Astrocyte of the cerebellum (primary cell): Measurements from ENCODE around the gene CHST11.

Experiments used
- DNase-seq: peaks from one replicate; pipeline ENCODE4 v3.0.0-alpha.2; 2011; ENCODE audit warnings: low read depth
- H3K4me3 ChIP-seq: 2 replicates; pipeline ENCODE4 v1.5.1; 2011; ENCODE audit warnings: mild to moderate bottlenecking, low read depth, low read length, moderate library complexity
- in situ Hi-C: cut with HindIII; loops from 2 replicates; pipeline ENCODE4 v1.10.0; 2017; ENCODE audit warnings: low sequenced_read_pairs
- TF ChIP-seq, protein P1 (sequence below): IDR thresholded peaks from 2 replicates; pipeline ENCODE4 v1.5.1; 2012; ENCODE audit warnings: low read length, low read depth, moderate library complexity, mild to moderate bottlenecking; ENCODE audit errors: missing control alignments

The CHST11 gene

GRCh38 chr12:104603545-104603973 lies 146.8 kb downstream of the CHST11 start:
- no peak for DNase-seq
- in situ Hi-C loops = no loop called here
- TF ChIP-seq, protein P1, sequence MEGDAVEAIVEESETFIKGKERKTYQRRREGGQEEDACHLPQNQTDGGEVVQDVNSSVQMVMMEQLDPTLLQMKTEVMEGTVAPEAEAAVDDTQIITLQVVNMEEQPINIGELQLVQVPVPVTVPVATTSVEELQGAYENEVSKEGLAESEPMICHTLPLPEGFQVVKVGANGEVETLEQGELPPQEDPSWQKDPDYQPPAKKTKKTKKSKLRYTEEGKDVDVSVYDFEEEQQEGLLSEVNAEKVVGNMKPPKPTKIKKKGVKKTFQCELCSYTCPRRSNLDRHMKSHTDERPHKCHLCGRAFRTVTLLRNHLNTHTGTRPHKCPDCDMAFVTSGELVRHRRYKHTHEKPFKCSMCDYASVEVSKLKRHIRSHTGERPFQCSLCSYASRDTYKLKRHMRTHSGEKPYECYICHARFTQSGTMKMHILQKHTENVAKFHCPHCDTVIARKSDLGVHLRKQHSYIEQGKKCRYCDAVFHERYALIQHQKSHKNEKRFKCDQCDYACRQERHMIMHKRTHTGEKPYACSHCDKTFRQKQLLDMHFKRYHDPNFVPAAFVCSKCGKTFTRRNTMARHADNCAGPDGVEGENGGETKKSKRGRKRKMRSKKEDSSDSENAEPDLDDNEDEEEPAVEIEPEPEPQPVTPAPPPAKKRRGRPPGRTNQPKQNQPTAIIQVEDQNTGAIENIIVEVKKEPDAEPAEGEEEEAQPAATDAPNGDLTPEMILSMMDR = no peak
- H3K4me3 ChIP-seq = no peak overlapping the region

GRCh38 chr12:104604070-104604994 lies 147.6 kb downstream of the CHST11 start:
- TF ChIP-seq, protein P1 = no peak
- H3K4me3 ChIP-seq = no peak overlapping the region
- in situ Hi-C loops = no loop called here
- DNase-seq = peak; percentile 76

GRCh38 chr12:104604995-104605675 lies 148.4 kb downstream of the CHST11 start:
- in situ Hi-C loops = no loop called here
- H3K4me3 ChIP-seq = no peak overlapping the region
- TF ChIP-seq, protein P1 = no peak
- no peak for DNase-seq

DNA sequence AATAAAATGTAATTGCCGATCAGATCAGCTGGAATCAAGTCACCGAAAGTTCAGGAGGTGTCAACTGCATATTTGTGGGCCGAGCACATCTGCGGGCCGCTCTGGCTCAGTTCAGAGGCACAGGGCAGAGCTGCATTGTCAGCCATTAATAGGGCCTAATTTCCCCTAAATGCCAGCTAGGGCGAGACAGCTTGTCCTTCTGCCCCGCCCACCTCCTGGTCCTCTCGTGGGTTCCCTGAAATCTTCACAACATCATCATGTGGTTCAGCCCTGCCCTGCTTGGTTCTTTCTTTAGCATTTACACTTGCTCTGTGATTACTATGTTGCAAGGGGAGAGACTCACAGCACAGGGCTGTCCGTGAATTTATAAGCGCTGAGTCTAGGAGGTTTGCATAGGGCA lies 148.9 kb downstream of the CHST11 start:
- TF ChIP-seq, protein P1 = no peak
- in situ Hi-C loops = no loop called here
- H3K4me3 ChIP-seq = no peak overlapping the region
- DNase-seq = no peak

GRCh38 chr12:104608998-104609397 lies 152.2 kb downstream of the CHST11 start:
- in situ Hi-C loops = no loop called here
- H3K4me3 ChIP-seq = no peak overlapping the region
- TF ChIP-seq, protein P1 = no peak
- no peak for DNase-seq

DNA sequence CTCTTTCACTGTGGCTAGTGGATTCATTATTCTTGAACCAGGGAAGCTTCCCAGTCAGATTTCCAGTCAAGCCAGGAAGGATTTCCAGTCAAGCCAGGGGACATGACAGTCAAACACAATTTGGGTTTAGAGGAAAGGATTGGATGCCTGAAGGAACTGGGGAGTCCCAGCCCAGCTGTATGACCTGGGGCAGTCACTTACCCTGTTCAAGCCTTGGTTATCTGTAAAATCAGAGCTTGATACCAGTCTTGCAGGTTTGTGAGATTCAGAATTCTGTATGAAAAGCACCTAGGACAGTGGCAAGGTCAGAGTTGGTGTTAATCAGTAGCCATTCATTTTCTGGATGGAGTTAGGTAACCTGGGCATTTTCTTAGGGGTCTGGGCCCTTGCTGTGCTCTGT lies 152.7 kb downstream of the CHST11 start:
- no peak for DNase-seq
- H3K4me3 ChIP-seq = no peak overlapping the region
- in situ Hi-C loops = no loop called here
- TF ChIP-seq, protein P1 = no peak
